Cardiac muscle cell (in vitro differentiated cells and primary cell): ENCODE data around the gene NKX6-2. TPM values are rescaled to one million over a fixed set of nuclear protein-coding genes. Genes with fewer than 3 reads are reported as not detected.

ENCODE experiments used
- DNase-seq, 2 donors: peaks; one replicate each; pipeline versions ENCODE4 v3.0.0 to v3.0.0-alpha.2; 2010 to 2017; ENCODE audit warnings: low read depth in 1 of 2, low spot score in 1 of 2
- H3K27ac ChIP-seq: fragments of 200-600 bp; sonication (generic); 2 replicates; pipeline ENCODE4 v1.5.1; 2016
- H3K27me3 ChIP-seq: fragments of 200-600 bp; sonication (generic); 2 replicates; pipeline ENCODE4 v1.6.0; 2016; ENCODE audit warnings: control low read depth
- H3K36me3 ChIP-seq: fragments of 200-600 bp; sonication (generic); 2 replicates; pipeline ENCODE4 v1.5.1; 2016; ENCODE audit warnings: control low read depth
- H3K4me1 ChIP-seq: fragments of 200-600 bp; sonication (generic); 2 replicates; pipeline ENCODE4 v1.8.1; 2017; ENCODE audit warnings: low read depth, mild to moderate bottlenecking, mixed run types
- H3K4me3 ChIP-seq: fragments of 200-600 bp; sonication (generic); 2 replicates; pipeline ENCODE4 v1.5.1; 2016; ENCODE audit warnings: mild to moderate bottlenecking
- H3K9me3 ChIP-seq: fragments of 200-600 bp; sonication (generic); 2 replicates; pipeline ENCODE4 v1.5.1; 2017; ENCODE audit warnings: low read depth, mild to moderate bottlenecking, control low read depth
- CTCF ChIP-seq: IDR thresholded peaks from 2 replicates; pipeline ENCODE4 v1.5.1; 2012; ENCODE audit warnings: low read depth, mild to moderate bottlenecking, low read length
- polyA plus RNA-seq: library from polyadenylated mRNA; unstranded; fragments of >200 nt; fragmentation: Nextera tagmentation; extraction: Ambion mirVana; gene quantifications from 2 replicates; pipeline ENCODE4 v1.2.1, GENCODE V29; 2016
- total RNA-seq: library from RNA; depleted of rRNA; stranded (reverse); fragments of >200 nt; gene quantifications from 2 replicates; pipeline ENCODE4 v1.2.3, GENCODE V29; 2016

The NKX6-2 gene
- total and polyA plus RNA-seq, 2 experiments from 2014 or later: 0.09 to 15.4 TPM

DNA sequence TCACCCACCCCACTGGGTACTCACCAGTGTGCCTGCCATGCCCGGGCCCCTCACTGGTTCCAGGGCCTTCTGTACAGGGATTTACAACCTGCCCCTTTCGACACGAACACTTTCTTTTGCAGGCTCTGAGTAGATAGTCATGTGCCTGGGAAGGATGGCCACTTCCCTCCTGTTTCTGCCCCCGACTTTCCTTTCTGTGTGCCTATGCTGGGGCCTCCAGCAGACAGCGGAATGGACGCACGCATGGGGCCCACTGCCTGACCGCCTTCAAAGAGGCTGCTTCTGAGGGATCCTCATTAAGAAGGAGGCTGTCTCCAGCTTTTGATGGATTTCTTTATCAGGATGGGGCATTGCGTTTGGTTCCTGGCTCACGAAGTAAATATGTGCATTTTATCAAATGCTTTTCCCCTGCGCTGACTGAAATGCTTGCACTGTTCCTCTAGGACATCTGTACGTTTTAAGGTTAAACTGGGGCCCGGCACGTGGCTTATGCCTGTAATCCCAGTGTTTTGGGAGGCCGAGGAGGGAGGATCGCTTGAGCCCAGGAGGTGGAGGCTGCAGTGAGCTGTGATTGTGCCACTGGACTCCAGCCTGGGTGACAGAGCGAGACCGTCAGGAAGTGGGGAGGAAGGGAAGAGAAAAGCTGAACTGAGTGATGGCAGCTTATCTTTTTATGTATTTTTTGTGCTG, 29.4 kb upstream of the NKX6-2 start:
- DNase-seq: no peak
- H3K27ac ChIP-seq: no peak overlapping the region
- H3K36me3 ChIP-seq: no peaks in the 10 kb centered on the region
- no peaks in the 10 kb centered on the region for H3K27me3 ChIP-seq
- no peaks in the 10 kb centered on the region for H3K4me1 ChIP-seq
- H3K9me3 ChIP-seq: no peaks in the 10 kb centered on the region
- no peak for TF ChIP-seq CTCF
- no peak overlapping the region for H3K4me3 ChIP-seq

- no peak for DNase-seq
- H3K4me3 ChIP-seq: no peak overlapping the region
- no peaks in the 10 kb centered on the region for H3K9me3 ChIP-seq
- H3K4me1 ChIP-seq: no peaks in the 10 kb centered on the region
- no peak for TF ChIP-seq CTCF
- no peaks in the 10 kb centered on the region for H3K36me3 ChIP-seq
- no peaks in the 10 kb centered on the region for H3K27me3 ChIP-seq
- H3K27ac ChIP-seq: no peak overlapping the region
Measured at GRCh38 chr10:132814469-132814856, 28.5 kb upstream of the NKX6-2 start.

GRCh38 chr10:132813560-132814468, 27.9 kb upstream of the NKX6-2 start:
- no peak overlapping the region for H3K27ac ChIP-seq
- no peak for DNase-seq
- no peaks in the 10 kb centered on the region for H3K27me3 ChIP-seq
- no peaks in the 10 kb centered on the region for H3K36me3 ChIP-seq
- no peak for TF ChIP-seq CTCF
- no peaks in the 10 kb centered on the region for H3K4me1 ChIP-seq
- H3K9me3 ChIP-seq: no peaks in the 10 kb centered on the region
- H3K4me3 ChIP-seq: no peak overlapping the region

DNA sequence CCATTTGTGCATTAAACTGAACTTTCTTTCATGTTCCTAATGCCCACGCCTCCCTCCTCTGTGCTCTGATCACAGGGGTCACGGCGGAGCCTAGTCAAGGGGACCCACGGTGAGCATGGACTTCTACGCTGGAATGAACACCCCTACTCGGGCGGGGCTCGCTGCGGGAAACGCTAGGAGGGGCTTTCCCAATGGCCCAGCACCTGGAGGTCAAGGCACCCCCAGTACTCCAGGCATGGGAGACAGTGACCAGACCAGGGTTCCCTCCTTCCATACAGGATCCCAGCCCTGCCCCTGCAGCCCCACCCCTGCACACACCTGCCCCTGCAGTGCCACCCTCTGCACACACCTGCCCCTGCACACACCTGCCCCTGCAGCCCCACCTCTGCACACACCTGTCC, 27.1 kb upstream of the NKX6-2 start:
- no peak for DNase-seq
- no peak overlapping the region for H3K27ac ChIP-seq
- no peaks in the 10 kb centered on the region for H3K27me3 ChIP-seq
- H3K9me3 ChIP-seq: no peaks in the 10 kb centered on the region
- no peaks in the 10 kb centered on the region for H3K4me1 ChIP-seq
- no peak for TF ChIP-seq CTCF
- no peaks in the 10 kb centered on the region for H3K36me3 ChIP-seq
- H3K4me3 ChIP-seq: no peak overlapping the region

- H3K27ac ChIP-seq: no peak overlapping the region
- no peaks in the 10 kb centered on the region for H3K9me3 ChIP-seq
- no peak for DNase-seq
- H3K27me3 ChIP-seq: no peaks in the 10 kb centered on the region
- no peak overlapping the region for H3K4me3 ChIP-seq
- no peaks in the 10 kb centered on the region for H3K4me1 ChIP-seq
- no peaks in the 10 kb centered on the region for H3K36me3 ChIP-seq
- TF ChIP-seq CTCF: no peak
Measured at GRCh38 chr10:132812520-132812919, 26.6 kb upstream of the NKX6-2 start.
